Liver (tissue), 9 donors: Measurements from ENCODE around the gene EVC. TPM values are rescaled to one million over a fixed set of nuclear protein-coding genes. Genes with fewer than 3 reads are reported as not detected.

Source experiments
- DNase-seq: peaks from one replicate; pipeline ENCODE4 v3.0.0-alpha.2; 2017; ENCODE audit warnings: low spot score
- H3K27ac ChIP-seq, 2 donors: one replicate each; pipeline ENCODE4 v1.7.0; 2013; ENCODE audit warnings: inconsistent platforms in 2 of 2, low read length in 2 of 2, control low read depth in 1 of 2, low read depth in 1 of 2, mild to moderate bottlenecking in 1 of 2
- H3K27me3 ChIP-seq, 4 donors: one replicate each; pipeline versions ENCODE4 v1.6.1 to v1.7.0; 2013; ENCODE audit warnings: low read length in 3 of 4, inconsistent platforms in 1 of 4, mild to moderate bottlenecking in 1 of 4, moderate library complexity in 1 of 4; ENCODE audit not compliant: control insufficient read depth in 4 of 4, insufficient read depth in 4 of 4
- H3K36me3 ChIP-seq, 4 donors: one replicate each; pipeline versions ENCODE4 v1.6.1 to v1.7.0; 2013; ENCODE audit warnings: low read length in 3 of 4, mild to moderate bottlenecking in 3 of 4, low read depth in 1 of 4, moderate library complexity in 1 of 4; ENCODE audit not compliant: control insufficient read depth in 4 of 4, insufficient read depth in 3 of 4
- H3K4me1 ChIP-seq, 4 donors: one replicate each; pipeline versions ENCODE4 v1.6.1 to v1.7.0; 2013; ENCODE audit warnings: low read length in 3 of 4, mild to moderate bottlenecking in 3 of 4, moderate library complexity in 1 of 4; ENCODE audit not compliant: control insufficient read depth in 4 of 4, insufficient read depth in 4 of 4
- H3K4me3 ChIP-seq, 3 donors: one replicate each; pipeline versions ENCODE4 v1.6.1 to v1.7.0; 2013; ENCODE audit warnings: low read length in 3 of 3, control low read depth in 1 of 3, low read depth in 1 of 3, mild to moderate bottlenecking in 1 of 3
- H3K9ac ChIP-seq, 2 donors: one replicate each; pipeline ENCODE4 v1.7.0; 2013; ENCODE audit warnings: low read length in 2 of 2, mild to moderate bottlenecking in 2 of 2, moderate library complexity in 2 of 2, control low read depth in 1 of 2, low read depth in 1 of 2
- H3K9me3 ChIP-seq, 4 donors: one replicate each; pipeline versions ENCODE4 v1.6.1 to v1.7.0; 2013; ENCODE audit warnings: low read length in 3 of 4; ENCODE audit not compliant: control insufficient read depth in 4 of 4
- EGR1 ChIP-seq, 2 donors: IDR thresholded peaks; 2 replicates each; pipeline ENCODE4 v1.6.1; 2016 to 2018; ENCODE audit warnings: antibody characterized with exemption in 2 of 2, low read depth in 2 of 2
- FOXA1 ChIP-seq: IDR thresholded peaks from 2 replicates; pipeline ENCODE4 v1.6.1; 2016; ENCODE audit warnings: antibody characterized with exemption
- FOXA2 ChIP-seq: IDR thresholded peaks from 2 replicates; pipeline ENCODE4 v1.6.1; 2016; ENCODE audit warnings: antibody characterized with exemption
- GABPA ChIP-seq, 2 donors: IDR thresholded peaks in 1 of 2; conservative IDR thresholded peaks in 1 of 2; 2 replicates each; pipeline ENCODE4 v1.6.1; 2016; ENCODE audit warnings: antibody characterized with exemption in 2 of 2, mild to moderate bottlenecking in 1 of 2, moderate library complexity in 1 of 2
- HNF4A ChIP-seq, 2 donors: conservative IDR thresholded peaks; 2 replicates each; pipeline ENCODE4 v1.6.1; 2016; ENCODE audit warnings: antibody characterized with exemption in 2 of 2, mild to moderate bottlenecking in 2 of 2
- HNF4G ChIP-seq: IDR thresholded peaks from 2 replicates; pipeline ENCODE4 v1.6.1; 2016; ENCODE audit warnings: antibody characterized with exemption
- JUND ChIP-seq, 2 donors: IDR thresholded peaks; 2 replicates each; pipeline ENCODE4 v1.6.1; 2016; ENCODE audit warnings: antibody characterized with exemption in 2 of 2
- NR2F2 ChIP-seq: IDR thresholded peaks from 2 replicates; pipeline ENCODE4 v1.6.1; 2016; ENCODE audit warnings: antibody characterized with exemption
- RAD21 ChIP-seq, 2 donors: IDR thresholded peaks; 2 replicates each; pipeline ENCODE4 v1.6.1; 2016; ENCODE audit warnings: antibody characterized with exemption in 2 of 2, mild to moderate bottlenecking in 2 of 2
- SP1 ChIP-seq: IDR thresholded peaks from 2 replicates; pipeline ENCODE4 v1.6.1; 2018; ENCODE audit warnings: antibody characterized with exemption, mild to moderate bottlenecking
- TAF1 ChIP-seq: conservative IDR thresholded peaks from 2 replicates; pipeline ENCODE4 v1.6.1; 2016; ENCODE audit warnings: antibody characterized with exemption, mild to moderate bottlenecking
- YY1 ChIP-seq: IDR thresholded peaks from 2 replicates; pipeline ENCODE4 v1.6.1; 2016; ENCODE audit warnings: antibody characterized with exemption, mild to moderate bottlenecking
- WGBS: extraction: QIAGEN DNeasy Blood & Tissue Kit; methylation state at CpG from one replicate; pipeline ENCODE4 v1.1.7; 2013; 5-methylcytosine and 5-hydroxymethylcytosine counted together
- polyA plus RNA-seq, 2 donors: library from polyadenylated mRNA; stranded (reverse) in 1 of 2; unstranded in 1 of 2; fragments of 200-250 nt in 1 of 2; fragments of >200 nt in 1 of 2; fragmentation: Nextera tagmentation in 1 of 2; extraction: Ambion mirVana in 1 of 2; gene quantifications; one replicate each; pipeline versions ENCODE4 v1.2.1 to v1.2.3, GENCODE V29; 2013 to 2015
- total RNA-seq, 2 donors: library from RNA; depleted of rRNA; stranded (reverse); fragments of >200 nt; gene quantifications; one replicate each; pipeline ENCODE4 v1.2.3, GENCODE V29; 2014
- TF ChIP-seq, protein P1 (sequence below): IDR thresholded peaks from 2 replicates; pipeline ENCODE4 v1.6.1; 2016; ENCODE audit warnings: antibody characterized with exemption
- TF ChIP-seq, protein P2 (sequence below): IDR thresholded peaks from 2 replicates; pipeline ENCODE4 v1.6.1; 2016; ENCODE audit warnings: antibody characterized with exemption, mild to moderate bottlenecking
- TF ChIP-seq, protein P3 (sequence below): fragments of 150-350 bp; IDR thresholded peaks from 2 replicates; pipeline ENCODE4 v1.5.1; 2017; ENCODE audit warnings: improper control_type of control experiment, low read depth, low read length; ENCODE audit not compliant: missing input control
- TF ChIP-seq, protein P4 (sequence below): IDR thresholded peaks from 2 replicates; pipeline ENCODE4 v1.6.1; 2016; ENCODE audit warnings: antibody characterized with exemption
- TF ChIP-seq, protein P5 (sequence below): IDR thresholded peaks from 2 replicates; pipeline ENCODE4 v1.6.1; 2016; ENCODE audit warnings: antibody characterized with exemption
- donor health status: healthy.
- donor health status: healthy.
- donor health status: healthy.
- donor health status: healthy.
- donor health status: healthy.

Gene EVC
- total and polyA plus RNA-seq, 4 donors, result 0.76 to 10.9 (median 3.2) TPM

DNA sequence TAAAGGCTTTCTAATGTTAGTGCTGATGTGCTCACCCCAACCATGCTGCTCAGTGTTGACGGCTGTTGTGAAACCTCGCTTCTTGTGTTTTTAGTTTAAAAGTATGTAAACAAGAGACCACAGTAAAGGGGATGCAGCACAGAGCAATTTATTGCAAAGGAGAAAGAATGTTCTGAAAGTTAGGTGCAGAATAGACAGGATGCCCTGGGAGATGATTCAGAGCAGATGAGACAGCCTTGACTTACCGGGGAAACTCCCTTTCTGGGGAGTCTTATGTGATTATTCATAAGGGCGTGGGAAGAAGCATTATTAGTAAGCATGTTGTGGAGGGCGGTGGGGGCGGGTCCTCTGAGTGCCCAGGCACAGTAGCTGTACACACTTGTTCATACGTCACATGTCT is 47.7 kb downstream of the EVC start:
- Histone ChIP-seq H3K27me3 (no peaks in the 10 kb centered on the region), H3K4me1 (no peaks in the 10 kb centered on the region), H3K36me3 (peaks cover 0 to 30% (median 0%) of the 10 kb centered on the region in 4 donors), H3K9ac (no peak overlapping the region), H3K9me3 (no peaks in the 10 kb centered on the region), H3K27ac (no peak overlapping the region), H3K4me3 (no peak overlapping the region)
- no peak for TF ChIP-seq HNF4G
- TF ChIP-seq SP1, result no peak
- TF ChIP-seq GABPA (IDR thresholded peaks at IDR 0.05 in 1 of 2, conservative IDR thresholded peaks at IDR 0.05 in 1 of 2), result no peak
- no peak for TF ChIP-seq HNF4A (conservative IDR thresholded peaks at IDR 0.05)
- no peak for TF ChIP-seq FOXA1
- TF ChIP-seq, protein P1, sequence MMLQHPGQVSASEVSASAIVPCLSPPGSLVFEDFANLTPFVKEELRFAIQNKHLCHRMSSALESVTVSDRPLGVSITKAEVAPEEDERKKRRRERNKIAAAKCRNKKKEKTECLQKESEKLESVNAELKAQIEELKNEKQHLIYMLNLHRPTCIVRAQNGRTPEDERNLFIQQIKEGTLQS, result no peak
- TF ChIP-seq, protein P2, sequence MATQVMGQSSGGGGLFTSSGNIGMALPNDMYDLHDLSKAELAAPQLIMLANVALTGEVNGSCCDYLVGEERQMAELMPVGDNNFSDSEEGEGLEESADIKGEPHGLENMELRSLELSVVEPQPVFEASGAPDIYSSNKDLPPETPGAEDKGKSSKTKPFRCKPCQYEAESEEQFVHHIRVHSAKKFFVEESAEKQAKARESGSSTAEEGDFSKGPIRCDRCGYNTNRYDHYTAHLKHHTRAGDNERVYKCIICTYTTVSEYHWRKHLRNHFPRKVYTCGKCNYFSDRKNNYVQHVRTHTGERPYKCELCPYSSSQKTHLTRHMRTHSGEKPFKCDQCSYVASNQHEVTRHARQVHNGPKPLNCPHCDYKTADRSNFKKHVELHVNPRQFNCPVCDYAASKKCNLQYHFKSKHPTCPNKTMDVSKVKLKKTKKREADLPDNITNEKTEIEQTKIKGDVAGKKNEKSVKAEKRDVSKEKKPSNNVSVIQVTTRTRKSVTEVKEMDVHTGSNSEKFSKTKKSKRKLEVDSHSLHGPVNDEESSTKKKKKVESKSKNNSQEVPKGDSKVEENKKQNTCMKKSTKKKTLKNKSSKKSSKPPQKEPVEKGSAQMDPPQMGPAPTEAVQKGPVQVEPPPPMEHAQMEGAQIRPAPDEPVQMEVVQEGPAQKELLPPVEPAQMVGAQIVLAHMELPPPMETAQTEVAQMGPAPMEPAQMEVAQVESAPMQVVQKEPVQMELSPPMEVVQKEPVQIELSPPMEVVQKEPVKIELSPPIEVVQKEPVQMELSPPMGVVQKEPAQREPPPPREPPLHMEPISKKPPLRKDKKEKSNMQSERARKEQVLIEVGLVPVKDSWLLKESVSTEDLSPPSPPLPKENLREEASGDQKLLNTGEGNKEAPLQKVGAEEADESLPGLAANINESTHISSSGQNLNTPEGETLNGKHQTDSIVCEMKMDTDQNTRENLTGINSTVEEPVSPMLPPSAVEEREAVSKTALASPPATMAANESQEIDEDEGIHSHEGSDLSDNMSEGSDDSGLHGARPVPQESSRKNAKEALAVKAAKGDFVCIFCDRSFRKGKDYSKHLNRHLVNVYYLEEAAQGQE, result no peak
- TF ChIP-seq YY1, result no peak
- TF ChIP-seq EGR1 (IDR thresholded peaks at IDR 0.05; ENCODE audit: low read depth in 2 of 2), result no peak
- TF ChIP-seq, protein P3, sequence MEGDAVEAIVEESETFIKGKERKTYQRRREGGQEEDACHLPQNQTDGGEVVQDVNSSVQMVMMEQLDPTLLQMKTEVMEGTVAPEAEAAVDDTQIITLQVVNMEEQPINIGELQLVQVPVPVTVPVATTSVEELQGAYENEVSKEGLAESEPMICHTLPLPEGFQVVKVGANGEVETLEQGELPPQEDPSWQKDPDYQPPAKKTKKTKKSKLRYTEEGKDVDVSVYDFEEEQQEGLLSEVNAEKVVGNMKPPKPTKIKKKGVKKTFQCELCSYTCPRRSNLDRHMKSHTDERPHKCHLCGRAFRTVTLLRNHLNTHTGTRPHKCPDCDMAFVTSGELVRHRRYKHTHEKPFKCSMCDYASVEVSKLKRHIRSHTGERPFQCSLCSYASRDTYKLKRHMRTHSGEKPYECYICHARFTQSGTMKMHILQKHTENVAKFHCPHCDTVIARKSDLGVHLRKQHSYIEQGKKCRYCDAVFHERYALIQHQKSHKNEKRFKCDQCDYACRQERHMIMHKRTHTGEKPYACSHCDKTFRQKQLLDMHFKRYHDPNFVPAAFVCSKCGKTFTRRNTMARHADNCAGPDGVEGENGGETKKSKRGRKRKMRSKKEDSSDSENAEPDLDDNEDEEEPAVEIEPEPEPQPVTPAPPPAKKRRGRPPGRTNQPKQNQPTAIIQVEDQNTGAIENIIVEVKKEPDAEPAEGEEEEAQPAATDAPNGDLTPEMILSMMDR, result no peak
- no peak for TF ChIP-seq JUND (IDR thresholded peaks at IDR 0.05)
- TF ChIP-seq FOXA2, result no peak
- TF ChIP-seq NR2F2, result no peak
- TF ChIP-seq, protein P4, sequence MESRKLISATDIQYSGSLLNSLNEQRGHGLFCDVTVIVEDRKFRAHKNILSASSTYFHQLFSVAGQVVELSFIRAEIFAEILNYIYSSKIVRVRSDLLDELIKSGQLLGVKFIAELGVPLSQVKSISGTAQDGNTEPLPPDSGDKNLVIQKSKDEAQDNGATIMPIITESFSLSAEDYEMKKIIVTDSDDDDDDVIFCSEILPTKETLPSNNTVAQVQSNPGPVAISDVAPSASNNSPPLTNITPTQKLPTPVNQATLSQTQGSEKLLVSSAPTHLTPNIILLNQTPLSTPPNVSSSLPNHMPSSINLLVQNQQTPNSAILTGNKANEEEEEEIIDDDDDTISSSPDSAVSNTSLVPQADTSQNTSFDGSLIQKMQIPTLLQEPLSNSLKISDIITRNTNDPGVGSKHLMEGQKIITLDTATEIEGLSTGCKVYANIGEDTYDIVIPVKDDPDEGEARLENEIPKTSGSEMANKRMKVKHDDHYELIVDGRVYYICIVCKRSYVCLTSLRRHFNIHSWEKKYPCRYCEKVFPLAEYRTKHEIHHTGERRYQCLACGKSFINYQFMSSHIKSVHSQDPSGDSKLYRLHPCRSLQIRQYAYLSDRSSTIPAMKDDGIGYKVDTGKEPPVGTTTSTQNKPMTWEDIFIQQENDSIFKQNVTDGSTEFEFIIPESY, result no peak
- TF ChIP-seq RAD21 (IDR thresholded peaks at IDR 0.05), result no peak
- no peak for TF ChIP-seq TAF1
- TF ChIP-seq, protein P5, sequence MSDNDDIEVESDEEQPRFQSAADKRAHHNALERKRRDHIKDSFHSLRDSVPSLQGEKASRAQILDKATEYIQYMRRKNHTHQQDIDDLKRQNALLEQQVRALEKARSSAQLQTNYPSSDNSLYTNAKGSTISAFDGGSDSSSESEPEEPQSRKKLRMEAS, result no peak
- 81% methylated on average over 7 of the region's 7 CpGs for WGBS
- no peak for DNase-seq
